DND-41 (cell line): ENCODE data around the gene KLHL30.

Experiments
- ATAC-seq: fragments of 200-7000 bp; cut with Tn5 transposase; 3 replicates; pipeline ENCODE4 v1.9.1; 2021; ENCODE audit warnings: low read depth; ENCODE audit not compliant: insufficient read depth
- DNase-seq: peaks from one replicate; pipeline ENCODE4 v3.0.0-alpha.2; 2020
- H2AFZ ChIP-seq: 2 replicates; pipeline ENCODE4 v1.6.0; 2012; ENCODE audit warnings: low read depth, low read length
- H3K27ac ChIP-seq: 2 replicates; pipeline ENCODE4 v1.5.1; 2012; ENCODE audit warnings: low read length, inconsistent platforms
- H3K27me3 ChIP-seq: fragments of 200-600 bp; sonication (generic); 2 replicates; pipeline ENCODE4 v1.6.0; 2012; ENCODE audit warnings: low read length, mild to moderate bottlenecking, inconsistent platforms; ENCODE audit not compliant: insufficient read depth, poor library complexity
- H3K36me3 ChIP-seq: 2 replicates; pipeline ENCODE4 v1.5.1; 2012; ENCODE audit warnings: low read length, inconsistent platforms; ENCODE audit not compliant: insufficient read depth
- H3K4me1 ChIP-seq: 2 replicates; pipeline ENCODE4 v1.5.1; 2012; ENCODE audit warnings: mild to moderate bottlenecking, low read length; ENCODE audit not compliant: insufficient read depth
- H3K4me2 ChIP-seq: 2 replicates; pipeline ENCODE4 v1.6.0; 2012; ENCODE audit warnings: mild to moderate bottlenecking, moderate library complexity, low read length, inconsistent platforms; ENCODE audit not compliant: insufficient read depth
- H3K4me3 ChIP-seq, 2 experiments: fragments of 200-600 bp in 1 of 2; shearing (Covaris generic) in 1 of 2; 2 replicates each; pipeline ENCODE4 v1.5.1; 2012 to 2016; ENCODE audit warnings: inconsistent platforms in 2 of 2, low read length in 2 of 2, mild to moderate bottlenecking in 2 of 2, low read depth in 1 of 2, moderate library complexity in 1 of 2
- H3K79me2 ChIP-seq: 2 replicates; pipeline ENCODE4 v1.6.0; 2012; ENCODE audit warnings: low read length, inconsistent platforms; ENCODE audit not compliant: insufficient read depth
- H3K9ac ChIP-seq: 2 replicates; pipeline ENCODE4 v1.6.0; 2012; ENCODE audit warnings: low read depth, mild to moderate bottlenecking, inconsistent platforms, low read length, moderate library complexity
- H3K9me3 ChIP-seq: 2 replicates; pipeline ENCODE4 v1.5.1; 2012; ENCODE audit warnings: low read length, moderate library complexity, mild to moderate bottlenecking, inconsistent platforms; ENCODE audit not compliant: insufficient read depth, severe bottlenecking
- H4K20me1 ChIP-seq: 2 replicates; pipeline ENCODE4 v1.6.0; 2012; ENCODE audit warnings: low read length; ENCODE audit not compliant: insufficient read depth
- EZH2 ChIP-seq: IDR thresholded peaks from 3 replicates; pipeline ENCODE4 v1.6.1; 2012; ENCODE audit warnings: borderline replicate concordance, low read depth, mild to moderate bottlenecking, moderate library complexity, low read length, inconsistent platforms; ENCODE audit not compliant: severe bottlenecking
- TF ChIP-seq, protein P1 (sequence below): IDR thresholded peaks from 2 replicates; pipeline ENCODE4 v1.5.1; 2012; ENCODE audit warnings: borderline replicate concordance, low read length, moderate library complexity, mild to moderate bottlenecking; ENCODE audit not compliant: poor library complexity, severe bottlenecking; ENCODE audit errors: extremely low read depth

The KLHL30 gene

DNA sequence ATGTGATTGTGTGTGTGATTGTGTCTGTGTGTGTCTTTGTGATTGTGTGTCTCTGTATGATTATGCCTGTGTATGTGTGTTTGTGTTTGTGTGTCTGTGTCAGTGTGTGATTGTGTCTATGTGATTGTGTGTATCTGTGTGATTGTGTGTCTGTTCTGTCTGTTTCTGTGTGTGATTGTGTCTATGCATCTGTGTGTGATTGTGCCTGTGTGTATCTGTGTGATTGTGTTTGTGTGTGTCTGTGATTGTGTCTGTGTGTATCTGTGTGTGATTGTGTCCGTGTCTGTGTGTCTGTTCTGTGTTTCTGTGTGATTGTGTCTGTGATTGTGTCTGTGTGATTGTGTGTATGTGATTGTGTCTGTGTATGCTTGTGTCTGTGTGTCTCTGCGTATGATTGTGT, 12.1 kb upstream of the KLHL30 start:
- no peak for TF ChIP-seq EZH2
- TF ChIP-seq, protein P1, sequence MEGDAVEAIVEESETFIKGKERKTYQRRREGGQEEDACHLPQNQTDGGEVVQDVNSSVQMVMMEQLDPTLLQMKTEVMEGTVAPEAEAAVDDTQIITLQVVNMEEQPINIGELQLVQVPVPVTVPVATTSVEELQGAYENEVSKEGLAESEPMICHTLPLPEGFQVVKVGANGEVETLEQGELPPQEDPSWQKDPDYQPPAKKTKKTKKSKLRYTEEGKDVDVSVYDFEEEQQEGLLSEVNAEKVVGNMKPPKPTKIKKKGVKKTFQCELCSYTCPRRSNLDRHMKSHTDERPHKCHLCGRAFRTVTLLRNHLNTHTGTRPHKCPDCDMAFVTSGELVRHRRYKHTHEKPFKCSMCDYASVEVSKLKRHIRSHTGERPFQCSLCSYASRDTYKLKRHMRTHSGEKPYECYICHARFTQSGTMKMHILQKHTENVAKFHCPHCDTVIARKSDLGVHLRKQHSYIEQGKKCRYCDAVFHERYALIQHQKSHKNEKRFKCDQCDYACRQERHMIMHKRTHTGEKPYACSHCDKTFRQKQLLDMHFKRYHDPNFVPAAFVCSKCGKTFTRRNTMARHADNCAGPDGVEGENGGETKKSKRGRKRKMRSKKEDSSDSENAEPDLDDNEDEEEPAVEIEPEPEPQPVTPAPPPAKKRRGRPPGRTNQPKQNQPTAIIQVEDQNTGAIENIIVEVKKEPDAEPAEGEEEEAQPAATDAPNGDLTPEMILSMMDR: no peak

DNA sequence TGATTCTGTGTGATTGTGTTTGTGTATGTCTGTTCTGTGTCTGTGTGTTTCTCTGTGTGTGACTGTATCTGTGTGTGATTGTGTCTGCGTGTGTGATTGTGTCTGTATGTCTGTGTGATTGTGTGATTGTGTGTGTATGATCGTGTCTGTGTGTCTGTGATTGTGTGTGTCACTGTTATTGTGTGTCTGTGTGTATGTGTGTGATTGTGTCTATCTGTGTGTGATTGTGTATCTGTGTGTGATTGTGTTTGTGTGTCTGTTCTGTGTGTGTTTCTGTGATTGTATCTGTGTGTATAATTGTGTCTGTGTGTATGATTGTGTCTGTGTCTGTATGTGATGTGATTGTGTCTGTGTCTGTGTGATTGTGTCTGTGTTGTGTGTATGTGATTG, 11.7 kb upstream of the KLHL30 start:
- Histone ChIP-seq H3K4me3 (no peak overlapping the region), H2AFZ (no peak overlapping the region), H3K36me3 (no peaks in the 10 kb centered on the region), H3K4me2 (no peak overlapping the region), H3K27me3 (no peaks in the 10 kb centered on the region), H3K4me1 (no peaks in the 10 kb centered on the region), H3K27ac (no peak overlapping the region), H3K9me3 (no peaks in the 10 kb centered on the region), H3K9ac (no peak overlapping the region), H4K20me1 (no peaks in the 10 kb centered on the region; the same call in 1 of the 2 replicates), H3K79me2 (no peaks in the 10 kb centered on the region)
- ATAC-seq (no peak), DNase-seq (no peak)
- TF ChIP-seq, protein P1: no peak
- TF ChIP-seq EZH2: no peak

More for the DNA sequence above, 12.1 kb upstream of the KLHL30 start:
- Histone ChIP-seq H3K27me3 (no peaks in the 10 kb centered on the region), H3K27ac (no peak overlapping the region), H3K4me3 (no peak overlapping the region), H3K79me2 (no peaks in the 10 kb centered on the region), H3K4me2 (no peak overlapping the region), H3K9me3 (no peaks in the 10 kb centered on the region), H3K36me3 (no peaks in the 10 kb centered on the region), H3K9ac (no peak overlapping the region), H4K20me1 (no peaks in the 10 kb centered on the region; the same call in 1 of the 2 replicates), H2AFZ (no peak overlapping the region), H3K4me1 (no peaks in the 10 kb centered on the region)
- no peak for ATAC-seq
- DNase-seq: no peak

DNA sequence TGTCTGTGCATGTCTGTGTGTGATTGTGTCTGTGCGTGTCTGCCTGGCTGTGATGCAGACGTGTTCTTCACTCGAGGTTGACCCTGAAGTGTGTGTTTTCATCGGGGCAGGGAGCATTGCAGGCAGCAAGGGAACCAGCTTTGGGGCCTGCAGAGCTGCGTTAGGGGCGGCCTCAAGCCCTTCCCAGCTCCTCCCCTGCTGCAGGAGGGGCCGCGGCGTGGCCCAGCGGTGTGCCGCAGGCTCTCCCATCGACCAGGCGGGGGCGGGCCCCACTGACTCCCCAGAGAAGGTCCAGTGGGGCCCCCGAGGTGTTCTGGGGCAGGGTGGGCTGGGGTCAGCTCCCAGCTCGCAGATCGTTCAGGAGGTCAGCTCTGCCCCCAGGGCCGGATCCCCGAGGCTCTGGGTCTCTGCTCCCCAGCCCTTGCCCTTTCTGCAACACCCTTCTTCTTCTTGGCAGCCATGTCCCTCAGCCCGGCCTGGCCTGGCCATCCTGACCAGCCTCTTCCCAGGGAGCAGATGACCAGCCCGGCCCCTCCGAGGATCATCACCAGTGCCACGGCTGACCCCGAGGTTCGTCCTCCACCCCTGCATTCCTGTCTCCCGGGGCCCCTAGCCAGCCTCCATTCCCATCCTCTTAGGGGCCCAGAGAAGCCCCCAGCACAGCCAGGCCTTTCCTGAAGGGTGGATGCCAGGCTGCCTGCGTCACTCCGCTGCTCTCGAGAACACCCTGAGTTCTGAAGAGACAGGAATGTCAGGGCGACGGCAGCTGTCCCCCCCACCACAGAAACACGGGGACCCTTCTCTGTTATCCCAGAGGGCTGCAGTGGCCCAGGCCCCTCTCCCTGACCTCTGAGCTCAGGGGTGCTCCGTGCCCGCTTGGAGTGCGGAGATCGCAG, 11.1 kb upstream of the KLHL30 start:
- no peak for DNase-seq
- no peak overlapping the region for H3K4me2 ChIP-seq

More for the DNA sequence above, 11.1 kb upstream of the KLHL30 start:
- Histone ChIP-seq H3K4me3 (no peak overlapping the region), H3K27me3 (no peaks in the 10 kb centered on the region), H3K79me2 (no peaks in the 10 kb centered on the region), H4K20me1 (no peaks in the 10 kb centered on the region; the same call in 1 of the 2 replicates), H3K36me3 (no peaks in the 10 kb centered on the region), H3K9ac (no peak overlapping the region), H3K27ac (no peak overlapping the region), H3K9me3 (no peaks in the 10 kb centered on the region), H3K4me1 (no peaks in the 10 kb centered on the region), H2AFZ (no peak overlapping the region)
- peak; percentile 42; the same call in 1 of the 3 replicates for ATAC-seq
- TF ChIP-seq, protein P1: no peak
- no peak for TF ChIP-seq EZH2
